NB4 (cell line): ENCODE results near the gene NKX2-4.
"Not testable (repeated sequence)": the region's sequence is repeated elsewhere in the genome, so short reads cannot be mapped to it uniquely, and the experiment has no call there.

ENCODE experiments used
- DNase-seq: peaks from one replicate; pipeline ENCODE4 v3.0.0; 2010; ENCODE audit warnings: low read depth
- H3K4me3 ChIP-seq: one replicate; pipeline ENCODE4 v1.5.1; 2011; ENCODE audit warnings: mild to moderate bottlenecking, low read depth, low read length, moderate library complexity
- CTCF ChIP-seq: IDR thresholded peaks from one replicate; pipeline ENCODE4 v1.5.1; 2012; ENCODE audit warnings: low read depth, low read length
- MAX ChIP-seq: IDR thresholded peaks from 2 replicates; pipeline ENCODE4 v1.6.1; 2011; ENCODE audit warnings: low read depth, low read length
- MYC ChIP-seq: IDR thresholded peaks from 2 replicates; pipeline ENCODE4 v1.6.1; 2011; ENCODE audit warnings: low read depth, low read length
- POLR2A ChIP-seq: IDR thresholded peaks from 2 replicates; pipeline ENCODE4 v1.6.1; 2011; ENCODE audit warnings: mild to moderate bottlenecking; ENCODE audit not compliant: insufficient read length; ENCODE audit errors: extremely low read depth

The NKX2-4 gene

GRCh38 chr20:21371193-21371592 is 26.1 kb downstream of the NKX2-4 start:
- no peak overlapping the region for H3K4me3 ChIP-seq
- no peak for DNase-seq
- TF ChIP-seq MAX (no peak), POLR2A (no peak), MYC (no peak), CTCF (no peak)

GRCh38 chr20:21368791-21369190 is 28.5 kb downstream of the NKX2-4 start:
- DNase-seq = no peak
- TF ChIP-seq CTCF (no peak), MYC (no peak), POLR2A (no peak), MAX (no peak)
- H3K4me3 ChIP-seq = no peak overlapping the region

- DNase-seq, H3K4me3 ChIP-seq: not testable (repeated sequence)
Observed at GRCh38 chr20:21366273-21366672, 31.1 kb downstream of the NKX2-4 start.

GRCh38 chr20:21365771-21366170 is 31.6 kb downstream of the NKX2-4 start:
- no peak for DNase-seq
- no peak for TF ChIP-seq POLR2A
- TF ChIP-seq MAX = no peak
- no peak for TF ChIP-seq CTCF
- TF ChIP-seq MYC = no peak
- no peak overlapping the region for H3K4me3 ChIP-seq

- DNase-seq = no peak
- TF ChIP-seq POLR2A (no peak), MAX (no peak), CTCF (no peak), MYC (no peak)
- no peak overlapping the region for H3K4me3 ChIP-seq
Observed at GRCh38 chr20:21364413-21364812, 32.9 kb downstream of the NKX2-4 start.

GRCh38 chr20:21361266-21361665 is 36.1 kb downstream of the NKX2-4 start:
- TF ChIP-seq MYC (no peak), CTCF (no peak)
- DNase-seq = peak; percentile 50
- no peak overlapping the region for H3K4me3 ChIP-seq

GRCh38 chr20:21360705-21361104 is 36.6 kb downstream of the NKX2-4 start:
- no peak for TF ChIP-seq MAX
- no peak for TF ChIP-seq POLR2A
- no peak for TF ChIP-seq MYC
- TF ChIP-seq CTCF = no peak
- DNase-seq = no peak
- no peak overlapping the region for H3K4me3 ChIP-seq
